Endodermal cell (in vitro differentiated cells): ENCODE results near the gene TTLL11. TPM values are rescaled to one million over a fixed set of nuclear protein-coding genes. Genes with fewer than 3 reads are reported as not detected.

ENCODE experiments used
- DNase-seq: peaks from one replicate; pipeline ENCODE4 v3.0.0-alpha.2; 2017
- H3K27ac ChIP-seq: 2 replicates; pipeline ENCODE4 v1.5.1; 2013; ENCODE audit warnings: mild to moderate bottlenecking, low read depth, low read length, moderate library complexity
- H3K27me3 ChIP-seq: 2 replicates; pipeline ENCODE4 v1.6.1; 2013; ENCODE audit warnings: mild to moderate bottlenecking, low read length, moderate library complexity; ENCODE audit not compliant: insufficient read depth, control insufficient read depth, poor library complexity, severe bottlenecking
- H3K36me3 ChIP-seq: 2 replicates; pipeline ENCODE4 v1.7.0; 2013; ENCODE audit warnings: mild to moderate bottlenecking, low read length, moderate library complexity; ENCODE audit not compliant: control insufficient read depth, insufficient read depth
- H3K4me1 ChIP-seq: one replicate; pipeline ENCODE4 v1.7.0; 2013; ENCODE audit warnings: low read length; ENCODE audit not compliant: control insufficient read depth, insufficient read depth
- H3K4me3 ChIP-seq: 2 replicates; pipeline ENCODE4 v1.5.1; 2013; ENCODE audit warnings: mild to moderate bottlenecking, low read length, moderate library complexity
- H3K9ac ChIP-seq: 2 replicates; pipeline ENCODE4 v1.6.1; 2013; ENCODE audit warnings: mild to moderate bottlenecking, low read length, moderate library complexity; ENCODE audit not compliant: poor library complexity, severe bottlenecking; ENCODE audit errors: extremely low read depth
- H3K9me3 ChIP-seq: 2 replicates; pipeline ENCODE4 v1.6.1; 2013; ENCODE audit warnings: mild to moderate bottlenecking, low read length, moderate library complexity; ENCODE audit not compliant: control insufficient read depth
- H3K27ac Mint-ChIP-seq: 2 replicates; pipeline ENCODE4 v1.8.0; 2020; ENCODE audit warnings: mixed read lengths
- H3K27me3 Mint-ChIP-seq: 2 replicates; pipeline ENCODE4 v1.8.0; 2021; ENCODE audit warnings: mild to moderate bottlenecking, mixed read lengths; ENCODE audit not compliant: insufficient read depth
- H3K36me3 Mint-ChIP-seq: 2 replicates; pipeline ENCODE4 v1.8.0; 2020; ENCODE audit warnings: low read depth, mixed read lengths
- H3K4me1 Mint-ChIP-seq: 2 replicates; pipeline ENCODE4 v1.8.0; 2020; ENCODE audit warnings: mixed read lengths
- H3K4me3 Mint-ChIP-seq: 2 replicates; pipeline ENCODE4 v1.8.0; 2020; ENCODE audit warnings: mild to moderate bottlenecking, moderate library complexity, mixed read lengths
- H3K9me3 Mint-ChIP-seq: 2 replicates; pipeline ENCODE4 v1.8.0; 2020; ENCODE audit warnings: mild to moderate bottlenecking, mixed read lengths
- CTCF ChIP-seq: fragments of 200-600 bp; sonication (generic); conservative IDR thresholded peaks from 2 replicates; pipeline ENCODE4 v1.5.0; 2021; ENCODE audit warnings: antibody characterized with exemption, mild to moderate bottlenecking
- WGBS, 2 experiments: methylation state at CpG; one replicate each; pipeline versions ENCODE4 v1.1.5 to v1.1.7; 2013; ENCODE audit warnings: missing lambda C conversion rate in 2 of 2, mixed read lengths in 1 of 2; ENCODE audit not compliant: insufficient coverage in 1 of 2, insufficient read length in 1 of 2; 5-methylcytosine and 5-hydroxymethylcytosine counted together
- total RNA-seq, 2 donors: library from RNA; stranded (reverse); fragmentation: NEBNext Ultra II Directional in 1 of 2; extraction: Animal tissue kit (Norgen Biotek cat#: 25700) in 1 of 2; gene quantifications; 2 replicates in 1 of 2; 3 replicates in 1 of 2; pipeline ENCODE4 v1.2.1, GENCODE V29; 2021

TTLL11 gene
- total RNA-seq, 2 donors from 2014 or later, result 0.68 TPM; not detected in 1

GRCh38 chr9:121938621-121939020, 154.5 kb downstream of the TTLL11 start:
- H3K4me3 ChIP-seq, result no peak overlapping the region
- Mint-ChIP-seq H3K27ac (no peak overlapping the region), H3K36me3 (no peaks in the 10 kb centered on the region), H3K9me3 (no peaks in the 10 kb centered on the region), H3K27me3 (no peaks in the 10 kb centered on the region), H3K4me1 (no peaks in the 10 kb centered on the region), H3K4me3 (no peak overlapping the region)
- TF ChIP-seq CTCF, result no peak
- H3K27ac ChIP-seq, result no peak overlapping the region
- H3K4me1 ChIP-seq, result no peaks in the 10 kb centered on the region
- no peaks in the 10 kb centered on the region for H3K36me3 ChIP-seq
- no peaks in the 10 kb centered on the region for H3K27me3 ChIP-seq
- WGBS, 2 experiments, result 92 to 93% methylated on average over 2 to 3 of the region's 3 CpGs
- DNase-seq, result no peak
- no peaks in the 10 kb centered on the region for H3K9me3 ChIP-seq
- H3K9ac ChIP-seq, result no peak overlapping the region

GRCh38 chr9:121937240-121937639, 155.9 kb downstream of the TTLL11 start:
- no peak overlapping the region for H3K27ac ChIP-seq
- H3K4me3 Mint-ChIP-seq, result no peak overlapping the region
- no peaks in the 10 kb centered on the region for H3K4me1 ChIP-seq
- H3K9me3 Mint-ChIP-seq, result no peaks in the 10 kb centered on the region
- H3K36me3 Mint-ChIP-seq, result no peaks in the 10 kb centered on the region
- H3K27me3 ChIP-seq, result no peaks in the 10 kb centered on the region
- no peak overlapping the region for H3K9ac ChIP-seq
- H3K4me1 Mint-ChIP-seq, result no peaks in the 10 kb centered on the region
- no peak for DNase-seq
- H3K36me3 ChIP-seq, result no peaks in the 10 kb centered on the region
- no peak overlapping the region for H3K4me3 ChIP-seq
- H3K9me3 ChIP-seq, result no peaks in the 10 kb centered on the region
- WGBS, 2 experiments, result 88% methylated on average over 1 of the region's 2 CpGs; no CpG with 5 or more reads in 1 of the 2 experiments
- peaks cover 3% of the 10 kb centered on the region for H3K27me3 Mint-ChIP-seq
- no peak overlapping the region for H3K27ac Mint-ChIP-seq
- TF ChIP-seq CTCF, result no peak

DNA sequence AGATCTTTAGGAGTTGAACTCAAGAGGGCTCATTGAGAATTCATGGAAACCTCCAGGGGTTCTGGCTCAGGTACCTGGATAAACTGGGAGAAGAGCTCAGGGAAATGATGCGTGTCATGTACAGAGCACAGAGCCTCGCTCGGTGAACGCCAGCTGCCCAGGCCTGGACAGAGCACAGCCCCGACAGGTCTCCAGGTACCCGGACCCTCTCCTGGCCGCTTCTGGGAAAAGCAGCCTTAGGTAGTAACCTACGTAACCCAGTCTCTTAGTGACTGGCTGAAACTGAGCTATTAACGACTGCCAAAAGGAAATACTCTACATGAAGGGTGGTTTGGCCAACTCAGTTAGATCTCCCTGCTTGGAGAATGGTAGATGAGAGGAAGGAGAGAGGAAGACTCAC, 157.4 kb downstream of the TTLL11 start:
- H3K9me3 Mint-ChIP-seq, result no peaks in the 10 kb centered on the region
- peaks cover 3% of the 10 kb centered on the region for H3K27me3 Mint-ChIP-seq
- DNase-seq, result peak; percentile 82
- H3K9me3 ChIP-seq, result no peaks in the 10 kb centered on the region
- no peak overlapping the region for H3K27ac ChIP-seq
- H3K4me1 Mint-ChIP-seq, result no peaks in the 10 kb centered on the region
- H3K27ac Mint-ChIP-seq, result no peak overlapping the region
- no peaks in the 10 kb centered on the region for H3K4me1 ChIP-seq
- peak; percentile 71 for TF ChIP-seq CTCF
- WGBS, 2 experiments, result 78 to 85% methylated on average over 8 to 9 of the region's 9 CpGs
- H3K9ac ChIP-seq, result no peak overlapping the region
- no peaks in the 10 kb centered on the region for H3K36me3 Mint-ChIP-seq
- H3K4me3 Mint-ChIP-seq, result no peak overlapping the region
- no peaks in the 10 kb centered on the region for H3K36me3 ChIP-seq
- H3K4me3 ChIP-seq, result no peak overlapping the region
- no peaks in the 10 kb centered on the region for H3K27me3 ChIP-seq
